IMR-90 (cell line): Measurements from ENCODE around the gene MROH8. TPM values are rescaled to one million over a fixed set of nuclear protein-coding genes. Genes with fewer than 3 reads are reported as not detected.

Experiments
- ATAC-seq: fragments of 200-7000 bp; cut with Tn5 transposase; 2 replicates; pipeline ENCODE4 v1.9.1; 2020; ENCODE audit warnings: low read depth, mild to moderate bottlenecking, moderate library complexity
- BruUV-seq: library from RNA; stranded (reverse); fragments of 400-500 nt; replicated peaks from 2 replicates; lab custom pipeline; 2021; lab: Mats Ljungman, UMichigan
- CTCF ChIA-PET: fragments of 300-600 bp; formaldehyde crosslinking; extraction: SDS; loops from one replicate; lab custom pipeline; 2021; ENCODE audit warnings: antibody characterized with exemption; lab: Yijun Ruan, JAX
- POLR2A ChIA-PET: fragments of 300-600 bp; sonication (Branson Sonifier 250); formaldehyde crosslinking; loops from one replicate; lab custom pipeline; 2022; ENCODE audit warnings: antibody characterized with exemption; ENCODE audit not compliant: unreplicated experiment; lab: Charles Lee
- DNase-seq: peaks from one replicate; pipeline ENCODE4 v3.0.0; 2013
- H2AFZ ChIP-seq: replicated peaks from 2 replicates; pipeline ENCODE3; 2013; ENCODE audit warnings: low read length, mild to moderate bottlenecking; ENCODE audit not compliant: poor library complexity
- H2AK5ac ChIP-seq: 2 replicates; pipeline ENCODE4 v1.6.1; 2013; ENCODE audit warnings: low read depth, low read length, inconsistent platforms
- H2AK9ac ChIP-seq: replicated peaks from 2 replicates; pipeline ENCODE3; 2013; ENCODE audit warnings: mild to moderate bottlenecking, low read depth, low read length, moderate library complexity; ENCODE audit not compliant: poor library complexity
- H2BK120ac ChIP-seq: 2 replicates; pipeline ENCODE4 v1.6.1; 2013; ENCODE audit warnings: low read depth, low read length, inconsistent platforms
- H2BK15ac ChIP-seq: 3 replicates; pipeline ENCODE4 v1.6.1; 2013; ENCODE audit warnings: low read depth, low read length, inconsistent platforms
- H2BK20ac ChIP-seq: 2 replicates; pipeline ENCODE4 v1.6.1; 2013; ENCODE audit warnings: low read depth, mild to moderate bottlenecking, inconsistent platforms, low read length, moderate library complexity
- H2BK5ac ChIP-seq: 2 replicates; pipeline ENCODE4 v1.6.1; 2013; ENCODE audit warnings: mild to moderate bottlenecking, low read depth, low read length, inconsistent platforms; ENCODE audit not compliant: poor library complexity, severe bottlenecking
- H3K14ac ChIP-seq: replicated peaks from 2 replicates; pipeline ENCODE4 v1.6.1; 2013; ENCODE audit warnings: low read depth, low read length, inconsistent platforms
- H3K18ac ChIP-seq: 2 replicates; pipeline ENCODE4 v1.6.1; 2013; ENCODE audit warnings: low read depth, low read length, control low read depth
- H3K23ac ChIP-seq: 2 replicates; pipeline ENCODE4 v1.6.1; 2013; ENCODE audit warnings: low read depth, low read length, inconsistent platforms
- H3K27ac ChIP-seq: 2 replicates; pipeline ENCODE4 v1.5.1; 2013; ENCODE audit warnings: mild to moderate bottlenecking, control low read depth, low read length; ENCODE audit not compliant: insufficient read depth
- H3K27me3 ChIP-seq: 2 replicates; pipeline ENCODE4 v1.6.1; 2013; ENCODE audit warnings: low read length; ENCODE audit not compliant: control insufficient read depth, insufficient read depth
- H3K36me3 ChIP-seq: 2 replicates; pipeline ENCODE4 v1.6.1; 2013; ENCODE audit warnings: low read length, mixed read lengths; ENCODE audit not compliant: control insufficient read depth, insufficient read depth
- H3K4ac ChIP-seq: 2 replicates; pipeline ENCODE4 v1.6.1; 2013; ENCODE audit warnings: low read depth, low read length, inconsistent platforms
- H3K4me1 ChIP-seq: 2 replicates; pipeline ENCODE4 v1.6.1; 2013; ENCODE audit warnings: low read length, mixed read lengths; ENCODE audit not compliant: control insufficient read depth, insufficient read depth
- H3K4me2 ChIP-seq: 2 replicates; pipeline ENCODE4 v1.6.1; 2013; ENCODE audit warnings: low read depth, mild to moderate bottlenecking, control low read depth, low read length, moderate library complexity
- H3K4me3 ChIP-seq: 2 replicates; pipeline ENCODE4 v1.5.1; 2013; ENCODE audit warnings: low read depth, mild to moderate bottlenecking, control low read depth, low read length, moderate library complexity; ENCODE audit not compliant: insufficient read depth
- H3K56ac ChIP-seq: 2 replicates; pipeline ENCODE4 v1.6.1; 2013; ENCODE audit warnings: low read length, inconsistent platforms; ENCODE audit not compliant: insufficient read depth; ENCODE audit errors: extremely low read depth
- H3K79me1 ChIP-seq, 2 experiments: 2 replicates each; pipeline ENCODE4 v1.6.1; 2013; ENCODE audit warnings: low read length in 2 of 2, inconsistent platforms in 1 of 2, low read depth in 1 of 2
- H3K9ac ChIP-seq: 2 replicates; pipeline ENCODE4 v1.6.1; 2013; ENCODE audit warnings: low read depth, low read length, control low read depth
- H3K9me1 ChIP-seq: 2 replicates; pipeline ENCODE4 v1.6.1; 2013; ENCODE audit warnings: low read length, inconsistent platforms; ENCODE audit not compliant: insufficient read depth
- H3K9me3 ChIP-seq: 2 replicates; pipeline ENCODE4 v1.6.1; 2013; ENCODE audit warnings: low read length; ENCODE audit not compliant: control insufficient read depth, insufficient read depth
- H4K20me1 ChIP-seq: 2 replicates; pipeline ENCODE4 v1.6.1; 2013; ENCODE audit warnings: low read length, inconsistent platforms; ENCODE audit not compliant: insufficient read depth
- H4K5ac ChIP-seq: 2 replicates; pipeline ENCODE4 v1.6.1; 2013; ENCODE audit warnings: mild to moderate bottlenecking, low read depth, low read length, control low read depth
- H4K8ac ChIP-seq, 2 experiments: 2 replicates each; pipeline ENCODE4 v1.6.1; 2013; ENCODE audit warnings: low read depth in 2 of 2, low read length in 2 of 2, control low read depth in 1 of 2, inconsistent platforms in 1 of 2
- H4K91ac ChIP-seq: 2 replicates; pipeline ENCODE4 v1.6.1; 2013; ENCODE audit warnings: low read depth, low read length, inconsistent platforms; ENCODE audit not compliant: insufficient read depth
- BHLHE40 ChIP-seq: fragments of 150-350 bp; IDR thresholded peaks from 2 replicates; pipeline ENCODE4 v1.6.1; 2016; ENCODE audit warnings: mild to moderate bottlenecking, low read depth, low read length
- CEBPB ChIP-seq: IDR thresholded peaks from 2 replicates; pipeline ENCODE4 v1.6.1; 2012; ENCODE audit warnings: low read depth, low read length, improper control_type of control experiment
- CHD1 ChIP-seq: IDR thresholded peaks from 2 replicates; pipeline ENCODE4 v1.6.1; 2012; ENCODE audit warnings: low read depth, low read length, improper control_type of control experiment
- CTCF ChIP-seq: conservative IDR thresholded peaks from 2 replicates; pipeline ENCODE4 v1.5.1; 2012; ENCODE audit warnings: mild to moderate bottlenecking, low read depth, low read length, improper control_type of control experiment
- ELK1 ChIP-seq: fragments of 150-350 bp; IDR thresholded peaks from 2 replicates; pipeline ENCODE4 v1.6.1; 2016; ENCODE audit warnings: low read depth, mild to moderate bottlenecking, low read length, moderate library complexity, borderline replicate concordance
- FOS ChIP-seq: fragments of 150-350 bp; IDR thresholded peaks from 2 replicates; pipeline ENCODE4 v1.6.1; 2016; ENCODE audit warnings: low read depth, low read length
- MAFK ChIP-seq: IDR thresholded peaks from 2 replicates; pipeline ENCODE4 v1.6.1; 2012; ENCODE audit warnings: low read depth, low read length, improper control_type of control experiment
- MAZ ChIP-seq: IDR thresholded peaks from 2 replicates; pipeline ENCODE4 v1.6.1; 2012; ENCODE audit warnings: low read depth, mild to moderate bottlenecking, low read length, improper control_type of control experiment, moderate library complexity, borderline replicate concordance
- MXI1 ChIP-seq: IDR thresholded peaks from 2 replicates; pipeline ENCODE4 v1.6.1; 2012; ENCODE audit warnings: low read depth, mild to moderate bottlenecking, low read length, moderate library complexity, borderline replicate concordance
- NFE2L2 ChIP-seq: fragments of 150-350 bp; IDR thresholded peaks from 2 replicates; pipeline ENCODE4 v1.6.1; 2016; ENCODE audit warnings: low read depth, mild to moderate bottlenecking, low read length
- POLR2A ChIP-seq: IDR thresholded peaks from 2 replicates; pipeline ENCODE4 v1.6.1; 2012; ENCODE audit warnings: mild to moderate bottlenecking, low read depth, low read length
- RAD21 ChIP-seq: IDR thresholded peaks from 2 replicates; pipeline ENCODE4 v1.6.1; 2012; ENCODE audit warnings: low read length, improper control_type of control experiment
- RCOR1 ChIP-seq: IDR thresholded peaks from 2 replicates; pipeline ENCODE4 v1.6.1; 2012; ENCODE audit warnings: mild to moderate bottlenecking, low read length, improper control_type of control experiment; ENCODE audit not compliant: insufficient replicate concordance
- RFX5 ChIP-seq: IDR thresholded peaks from 2 replicates; pipeline ENCODE4 v1.8.0; 2012; ENCODE audit warnings: low read depth, mild to moderate bottlenecking, low read length, moderate library complexity
- SMC3 ChIP-seq: fragments of 150-350 bp; IDR thresholded peaks from 2 replicates; pipeline ENCODE4 v1.6.1; 2016; ENCODE audit warnings: low read depth, mild to moderate bottlenecking, antibody characterized with exemption, low read length, moderate library complexity
- USF2 ChIP-seq: fragments of 150-350 bp; IDR thresholded peaks from 2 replicates; pipeline ENCODE4 v1.6.1; 2017; ENCODE audit warnings: mild to moderate bottlenecking, antibody characterized with exemption, low read length, low read depth
- WGBS, 2 experiments: methylation state at CpG; one replicate each; pipeline versions ENCODE4 v1.1.5 to v1.1.7; 2013; ENCODE audit warnings: missing lambda C conversion rate in 2 of 2; ENCODE audit not compliant: insufficient read length in 1 of 2; ENCODE audit errors: extremely low coverage in 2 of 2; 5-methylcytosine and 5-hydroxymethylcytosine counted together
- dilution Hi-C: fragments of 300-500 bp; cut with HindIII; formaldehyde crosslinking; loops from one replicate; pipeline ENCODE4 v1.14.3; 2018; ENCODE audit warnings: low sequenced_read_pairs; ENCODE audit not compliant: unreplicated experiment
- in situ Hi-C: fragments of 300-500 bp; cut with MboI; formaldehyde crosslinking; loops from 3 replicates; pipeline ENCODE4 v1.14.3; 2019; ENCODE audit warnings: low sequenced_read_pairs, inconsistent platforms, mixed read lengths
- intact Hi-C: fragments of 100-400 bp; cut with micrococcal nuclease; formaldehyde crosslinking; loops from 2 replicates; pipeline ENCODE4 v1.10.0; 2022
- polyA plus RNA-seq, 3 experiments: library from polyadenylated mRNA; depleted of rRNA; stranded (reverse); fragments of >200 nt; gene quantifications; 2 replicates each; pipeline ENCODE4 v1.2.3, GENCODE V29; 2012; ENCODE audit warnings: low replicate concordance in 1 of 3
- total RNA-seq: library from RNA; depleted of rRNA; stranded (reverse); fragments of >200 nt; gene quantifications from 2 replicates; pipeline ENCODE4 v1.2.3, GENCODE V29; 2012

The MROH8 gene
- total and polyA plus RNA-seq, 2 of the 4 experiments (the other 2 are of a cell fraction): 1.3 to 1.8 TPM

GRCh38 chr20:37218441-37218840, 39.1 kb upstream of the MROH8 start:
- Histone ChIP-seq H3K56ac (no peak overlapping the region), H3K36me3 (peaks cover 15% of the 10 kb centered on the region), H3K27me3 (no peaks in the 10 kb centered on the region), H3K4me3 (no peak overlapping the region), H4K8ac (no peak overlapping the region), H4K91ac (no peak overlapping the region), H3K18ac (no peak overlapping the region), H3K4me1 (peaks cover 4% of the 10 kb centered on the region; the same call in 1 of the 2 replicates), H3K14ac (no peak overlapping the region), H3K9me1 (0 out of 2 replicates have a peak, but pooled peaks cover 2% of the 10 kb centered on the region), H2AK5ac (no peak overlapping the region), H4K5ac (no peak overlapping the region), H2AK9ac (no peak overlapping the region), H3K79me1 (peaks cover 9 to 28% of the 10 kb centered on the region in 2 experiments), H4K20me1 (no peaks in the 10 kb centered on the region; the same call in 1 of the 2 replicates), H3K9me3 (no peaks in the 10 kb centered on the region), H2BK15ac (no peak overlapping the region), H3K27ac (no peak overlapping the region), H2BK20ac (no peak overlapping the region), H3K4me2 (no peak overlapping the region), H2BK5ac (no peak overlapping the region), H2AFZ (no peak overlapping the region), H2BK120ac (no peak overlapping the region), H3K4ac (no peak overlapping the region), H3K23ac (no peak overlapping the region), H3K9ac (no peak overlapping the region)
- CTCF ChIA-PET: no interaction called here
- BruUV-seq: no TSS peak
- DNase-seq (no peak), ATAC-seq (no peak)
- POLR2A ChIA-PET: no interaction called here
- 100% methylated on average over 1 of the region's 4 CpGs; no CpG with 5 or more reads in 1 of the 2 experiments for WGBS, 2 experiments
- in situ Hi-C loops: no loop called here
- dilution Hi-C loops: no loop called here
- no peak for TF ChIP-seq CEBPB
- TF ChIP-seq ELK1: no peak
- TF ChIP-seq FOS: no peak
- no peak for TF ChIP-seq USF2
- TF ChIP-seq MXI1: no peak
- TF ChIP-seq BHLHE40: no peak
- no peak for TF ChIP-seq POLR2A
- TF ChIP-seq CHD1: no peak
- no peak for TF ChIP-seq MAFK
- TF ChIP-seq NFE2L2: no peak
- TF ChIP-seq CTCF: no peak
- TF ChIP-seq SMC3: no peak
- no peak for TF ChIP-seq MAZ
- TF ChIP-seq RAD21: no peak
- no peak for TF ChIP-seq RCOR1
- TF ChIP-seq RFX5: no peak
- intact Hi-C loops: no loop called here
